AG09309 (cell line): Measurements from ENCODE around the gene LRRC4C.

ENCODE experiments used
- DNase-seq: peaks from one replicate; pipeline ENCODE4 v3.0.0-alpha.2; 2010; ENCODE audit warnings: low read depth
- H3K4me3 ChIP-seq: 2 replicates; pipeline ENCODE4 v1.5.1; 2011; ENCODE audit warnings: mild to moderate bottlenecking, low read depth, low read length, moderate library complexity; ENCODE audit not compliant: control insufficient read depth
- CTCF ChIP-seq: IDR thresholded peaks from 2 replicates; pipeline ENCODE4 v1.5.1; 2011; ENCODE audit warnings: mild to moderate bottlenecking, low read depth, low read length, inconsistent platforms; ENCODE audit not compliant: insufficient read depth, control insufficient read depth; ENCODE audit errors: missing control alignments

The LRRC4C gene

DNA sequence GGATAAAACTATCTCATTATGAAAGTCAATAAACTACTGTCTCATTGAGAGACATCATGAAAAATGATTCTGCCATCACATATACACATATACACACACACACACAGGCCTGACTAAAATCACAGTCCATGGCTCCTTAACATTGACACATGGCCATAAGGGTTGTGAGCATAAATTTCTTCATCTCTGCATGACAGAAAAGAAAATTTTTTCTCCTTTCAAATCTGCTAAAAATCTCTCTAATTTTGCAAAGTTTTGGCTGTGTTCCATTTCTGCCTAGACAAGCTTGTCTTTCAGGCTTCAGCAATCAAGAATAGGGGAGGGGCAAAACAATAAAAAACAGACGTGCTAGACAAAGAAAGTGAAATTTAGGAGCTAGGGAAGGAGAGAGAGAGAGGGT, 324.5 kb downstream of the LRRC4C start:
- TF ChIP-seq CTCF: no peak
- no peak for DNase-seq
- H3K4me3 ChIP-seq: no peak overlapping the region

DNA sequence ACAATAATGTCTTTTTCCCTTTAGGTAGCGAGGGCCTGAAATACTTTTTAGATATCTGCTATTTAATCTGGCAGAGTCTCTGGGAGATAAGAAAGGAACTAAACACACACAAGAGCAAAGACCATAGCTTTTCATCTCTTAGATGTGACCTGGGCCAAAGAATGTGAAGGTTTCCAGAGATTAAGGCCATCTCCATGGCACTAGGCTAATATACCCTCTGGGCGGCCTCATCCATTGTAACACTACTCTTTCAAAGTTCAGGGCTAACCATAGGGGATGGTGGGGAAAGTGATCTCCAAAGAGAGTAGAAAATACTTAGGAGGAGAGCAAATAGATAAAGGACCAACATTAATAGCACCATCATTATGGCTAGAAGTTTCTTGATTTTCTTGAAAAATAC, 326.4 kb downstream of the LRRC4C start:
- H3K4me3 ChIP-seq: no peak overlapping the region
- DNase-seq: no peak
- no peak for TF ChIP-seq CTCF

DNA sequence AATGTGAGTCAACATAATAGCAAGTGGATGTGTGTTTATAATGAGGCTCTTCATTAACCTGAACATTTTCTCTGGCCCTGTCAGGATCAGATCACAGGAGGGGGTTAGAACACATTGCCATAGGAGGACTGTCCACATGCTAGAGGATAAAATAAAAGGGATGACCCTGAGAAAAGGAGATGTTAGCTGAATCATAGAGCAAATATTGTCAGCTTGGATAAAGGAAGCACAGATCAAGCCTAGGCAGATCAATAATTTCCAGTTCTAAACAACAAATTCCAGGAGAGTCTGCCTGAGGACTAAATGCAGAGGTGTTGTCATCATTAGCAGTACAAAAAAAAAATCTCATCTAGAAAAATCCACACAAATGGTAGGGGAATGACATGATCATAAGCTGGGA, 337.9 kb downstream of the LRRC4C start:
- TF ChIP-seq CTCF: no peak
- no peak for DNase-seq
- no peak overlapping the region for H3K4me3 ChIP-seq

DNA sequence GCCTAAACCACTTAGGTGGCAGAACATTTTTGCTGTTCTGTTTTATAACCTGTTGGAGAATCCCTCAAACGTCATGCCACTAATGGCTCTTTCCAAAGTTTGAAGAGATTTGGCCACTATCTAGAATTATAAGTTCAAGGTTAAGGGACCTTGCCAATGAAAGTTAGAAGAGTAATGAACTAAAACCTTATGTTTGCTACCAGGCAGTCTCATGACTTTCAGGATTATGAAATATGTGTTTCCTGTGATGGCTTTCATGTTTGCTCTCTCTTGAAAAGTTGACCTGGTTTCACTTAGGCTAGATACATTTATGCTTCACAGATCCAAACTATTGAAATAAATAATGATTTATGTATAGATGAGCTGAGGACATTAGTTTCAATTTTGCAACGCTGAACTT, 340.0 kb downstream of the LRRC4C start:
- H3K4me3 ChIP-seq: no peak overlapping the region
- TF ChIP-seq CTCF: no peak
- no peak for DNase-seq

DNA sequence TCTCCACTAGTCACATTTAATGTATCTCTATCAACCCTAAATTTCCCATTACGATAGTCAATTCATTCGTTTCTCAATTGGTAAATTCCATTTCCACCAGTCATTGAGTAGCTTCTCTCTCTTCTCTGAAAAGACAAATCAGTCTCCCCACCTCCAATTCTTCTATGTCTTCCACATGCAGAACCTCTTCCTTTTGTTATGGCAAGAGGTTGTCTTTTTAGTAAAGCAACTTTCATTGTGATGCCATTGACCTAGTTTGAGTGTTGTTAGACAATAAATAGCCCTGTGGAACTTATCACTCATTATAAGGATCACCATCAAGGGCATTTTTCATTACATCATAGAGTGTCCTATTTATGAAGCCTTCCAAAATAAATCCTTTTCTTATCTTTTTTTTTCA, 340.9 kb downstream of the LRRC4C start:
- no peak for DNase-seq
- no peak overlapping the region for H3K4me3 ChIP-seq
- TF ChIP-seq CTCF: no peak

GRCh38 chr11:41116970-41117369, 342.5 kb downstream of the LRRC4C start:
- no peak for TF ChIP-seq CTCF
- no peak overlapping the region for H3K4me3 ChIP-seq
- DNase-seq: no peak

- no peak for DNase-seq
- TF ChIP-seq CTCF: no peak
- H3K4me3 ChIP-seq: no peak overlapping the region
Observed at GRCh38 chr11:41115066-41115465, 344.4 kb downstream of the LRRC4C start.
